Neural cell (in vitro differentiated cells): ENCODE data around the gene KDM1A. TPM values are rescaled to one million over a fixed set of nuclear protein-coding genes. Genes with fewer than 3 reads are reported as not detected.
"Not testable (repeated sequence)": the region's sequence is repeated elsewhere in the genome, so short reads cannot be mapped to it uniquely, and the experiment has no call there.

Experiments
- H2AFZ ChIP-seq: fragments of 200-600, 300-800 bp; sonication (generic), shearing (Covaris generic); 2 replicates; pipeline ENCODE4 v1.6.0; 2014; ENCODE audit warnings: low read depth, mild to moderate bottlenecking, antibody characterized with exemption, low read length, moderate library complexity
- H3F3A ChIP-seq: fragments of 200-600 bp; shearing (Covaris generic); 2 replicates; pipeline ENCODE4 v1.6.1; 2016; ENCODE audit warnings: mild to moderate bottlenecking, moderate library complexity, mixed read lengths, antibody characterized with exemption, low read length; ENCODE audit not compliant: insufficient read depth, poor library complexity, severe bottlenecking
- H3K27ac ChIP-seq: fragments of 200-600, 300-800 bp; sonication (generic), shearing (Covaris generic); 2 replicates; pipeline ENCODE4 v1.5.1; 2014; ENCODE audit warnings: mild to moderate bottlenecking, low read length, moderate library complexity
- H3K27me3 ChIP-seq: fragments of 300-800, 200-600 bp; sonication (generic), shearing (Covaris generic); 2 replicates; pipeline ENCODE4 v1.6.0; 2014; ENCODE audit warnings: mild to moderate bottlenecking, low read depth, low read length, moderate library complexity; ENCODE audit not compliant: insufficient read depth
- H3K36me3 ChIP-seq: fragments of 300-800, 200-600 bp; sonication (generic), shearing (Covaris generic); 2 replicates; pipeline ENCODE4 v1.5.1; 2014; ENCODE audit warnings: mild to moderate bottlenecking, antibody characterized with exemption, low read length, moderate library complexity; ENCODE audit not compliant: insufficient read depth
- H3K4me2 ChIP-seq: fragments of 300-800, 200-600 bp; sonication (generic), shearing (Covaris generic); 2 replicates; pipeline ENCODE4 v1.6.0; 2014; ENCODE audit warnings: mild to moderate bottlenecking, low read length
- H3K4me3 ChIP-seq: fragments of 300-800, 200-600 bp; sonication (generic), shearing (Covaris generic); 2 replicates; pipeline ENCODE4 v1.5.1; 2014; ENCODE audit warnings: mild to moderate bottlenecking, low read length, moderate library complexity
- H3K79me2 ChIP-seq: fragments of 200-600 bp; shearing (Covaris generic); replicated peaks from 2 replicates; pipeline ENCODE4 v1.6.0; 2014; ENCODE audit warnings: mild to moderate bottlenecking, low read length, moderate library complexity; ENCODE audit not compliant: insufficient read depth
- H3K9ac ChIP-seq: fragments of 300-800, 200-600 bp; sonication (generic), shearing (Covaris generic); 2 replicates; pipeline ENCODE4 v1.6.1; 2016; ENCODE audit warnings: mild to moderate bottlenecking, low read length, mixed read lengths
- H3K9me2 ChIP-seq: fragments of 200-600 bp; shearing (Covaris generic); 2 replicates; pipeline ENCODE4 v1.6.1; 2016; ENCODE audit warnings: mild to moderate bottlenecking, low read length, mixed read lengths; ENCODE audit not compliant: insufficient read depth
- H3K9me3 ChIP-seq: fragments of 200-600, 300-800 bp; sonication (generic), shearing (Covaris generic); 2 replicates; pipeline ENCODE4 v1.6.1; 2016; ENCODE audit warnings: mild to moderate bottlenecking, mixed run types, low read length, moderate library complexity, mixed read lengths
- H4K20me1 ChIP-seq: fragments of 200-600 bp; shearing (Covaris generic); 2 replicates; pipeline ENCODE4 v1.6.1; 2016; ENCODE audit warnings: mild to moderate bottlenecking, mixed run types; ENCODE audit not compliant: insufficient read depth
- CTCF ChIP-seq: fragments of 450-650 bp; IDR thresholded peaks from 2 replicates; pipeline ENCODE4 v1.5.1; 2014; ENCODE audit warnings: antibody characterized with exemption, mild to moderate bottlenecking, moderate library complexity; ENCODE audit not compliant: poor library complexity, severe bottlenecking
- EP300 ChIP-seq: fragments of 450-650 bp; conservative IDR thresholded peaks from 2 replicates; pipeline ENCODE4 v1.6.1; 2014; ENCODE audit warnings: antibody characterized with exemption, mild to moderate bottlenecking, moderate library complexity; ENCODE audit not compliant: poor library complexity, severe bottlenecking
- EZH2 ChIP-seq: fragments of 200-600, 300-800 bp; shearing (Covaris generic), sonication (generic); IDR thresholded peaks from 2 replicates; pipeline ENCODE4 v1.6.1; 2014; ENCODE audit warnings: antibody characterized with exemption, low read length, borderline replicate concordance, mild to moderate bottlenecking; ENCODE audit not compliant: insufficient read depth, poor library complexity, severe bottlenecking
- MXI1 ChIP-seq: fragments of 450-650 bp; conservative IDR thresholded peaks from 2 replicates; pipeline ENCODE4 v1.6.1; 2014; ENCODE audit warnings: antibody characterized with exemption, mild to moderate bottlenecking; ENCODE audit not compliant: poor library complexity, severe bottlenecking
- POLR2AphosphoS5 ChIP-seq: IDR thresholded peaks from 2 replicates; pipeline ENCODE4 v1.6.1; 2012
- RAD21 ChIP-seq: fragments of 450-650 bp; conservative IDR thresholded peaks from 2 replicates; pipeline ENCODE4 v1.6.1; 2014; ENCODE audit warnings: antibody characterized with exemption, mild to moderate bottlenecking, moderate library complexity
- SMC3 ChIP-seq: fragments of 450-650 bp; conservative IDR thresholded peaks from 2 replicates; pipeline ENCODE4 v1.6.1; 2014; ENCODE audit warnings: antibody characterized with exemption, mild to moderate bottlenecking, moderate library complexity; ENCODE audit not compliant: poor library complexity
- TAF1 ChIP-seq: IDR thresholded peaks from 2 replicates; pipeline ENCODE4 v1.6.1; 2012; ENCODE audit warnings: low read depth
- polyA plus RNA-seq: library from polyadenylated mRNA; depleted of rRNA; stranded (reverse); fragments of >200 nt; gene quantifications from 2 replicates; pipeline ENCODE4 v1.2.3, GENCODE V29; 2014
- TF ChIP-seq, protein P1 (sequence below): IDR thresholded peaks from 2 replicates; pipeline ENCODE4 v1.6.1; 2012; ENCODE audit warnings: borderline replicate concordance

Gene KDM1A
- polyA plus RNA-seq, 1 donor from 2014 or later = 276 TPM

DNA sequence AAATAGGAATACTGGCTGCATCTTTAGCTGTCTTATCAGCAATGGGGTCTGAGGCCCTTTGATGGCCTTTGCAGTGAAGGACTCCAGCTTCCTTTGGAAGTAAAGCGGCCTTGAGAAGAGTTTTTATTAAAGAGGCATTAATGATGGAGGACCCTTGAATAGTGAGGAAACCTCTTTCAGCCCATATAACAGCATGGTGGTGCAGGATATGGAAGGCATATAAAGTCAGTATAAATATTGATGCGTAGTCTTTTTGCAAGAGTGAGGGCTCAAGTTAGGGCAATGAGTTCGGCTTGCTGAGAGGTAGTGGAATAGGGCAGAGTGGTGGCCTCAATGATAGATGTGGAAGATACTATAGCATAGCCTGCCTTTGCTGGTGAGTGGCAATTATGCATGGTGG, 19.1 kb upstream of the KDM1A start:
- H3K27me3 ChIP-seq, H4K20me1 ChIP-seq, H2AFZ ChIP-seq, H3K4me2 ChIP-seq, H3K79me2 ChIP-seq, H3K27ac ChIP-seq, H3K9me2 ChIP-seq, H3K9me3 ChIP-seq, H3K9ac ChIP-seq, H3K36me3 ChIP-seq, H3K4me3 ChIP-seq, H3F3A ChIP-seq: not testable (repeated sequence)

GRCh38 chr1:23002218-23002617, 17.1 kb upstream of the KDM1A start:
- H3K9ac ChIP-seq, H3F3A ChIP-seq, H3K27me3 ChIP-seq, H3K4me2 ChIP-seq, H3K9me2 ChIP-seq, H3K9me3 ChIP-seq, H2AFZ ChIP-seq, H3K36me3 ChIP-seq, H3K4me3 ChIP-seq, H3K27ac ChIP-seq, H4K20me1 ChIP-seq, H3K79me2 ChIP-seq: not testable (repeated sequence)

GRCh38 chr1:23004112-23004511, 15.2 kb upstream of the KDM1A start:
- no peak overlapping the region for H3K9ac ChIP-seq
- H3K4me3 ChIP-seq = no peak overlapping the region
- H3K9me3 ChIP-seq = no peaks in the 10 kb centered on the region
- H4K20me1 ChIP-seq = no peaks in the 10 kb centered on the region
- no peak overlapping the region for H2AFZ ChIP-seq
- H3K36me3 ChIP-seq = no peaks in the 10 kb centered on the region
- no peaks in the 10 kb centered on the region for H3K27me3 ChIP-seq
- TF ChIP-seq POLR2AphosphoS5 (no peak), MXI1 (no peak), TAF1 (no peak), CTCF (no peak), EP300 (no peak), SMC3 (no peak), RAD21 (no peak), EZH2 (no peak)
- TF ChIP-seq, protein P1, sequence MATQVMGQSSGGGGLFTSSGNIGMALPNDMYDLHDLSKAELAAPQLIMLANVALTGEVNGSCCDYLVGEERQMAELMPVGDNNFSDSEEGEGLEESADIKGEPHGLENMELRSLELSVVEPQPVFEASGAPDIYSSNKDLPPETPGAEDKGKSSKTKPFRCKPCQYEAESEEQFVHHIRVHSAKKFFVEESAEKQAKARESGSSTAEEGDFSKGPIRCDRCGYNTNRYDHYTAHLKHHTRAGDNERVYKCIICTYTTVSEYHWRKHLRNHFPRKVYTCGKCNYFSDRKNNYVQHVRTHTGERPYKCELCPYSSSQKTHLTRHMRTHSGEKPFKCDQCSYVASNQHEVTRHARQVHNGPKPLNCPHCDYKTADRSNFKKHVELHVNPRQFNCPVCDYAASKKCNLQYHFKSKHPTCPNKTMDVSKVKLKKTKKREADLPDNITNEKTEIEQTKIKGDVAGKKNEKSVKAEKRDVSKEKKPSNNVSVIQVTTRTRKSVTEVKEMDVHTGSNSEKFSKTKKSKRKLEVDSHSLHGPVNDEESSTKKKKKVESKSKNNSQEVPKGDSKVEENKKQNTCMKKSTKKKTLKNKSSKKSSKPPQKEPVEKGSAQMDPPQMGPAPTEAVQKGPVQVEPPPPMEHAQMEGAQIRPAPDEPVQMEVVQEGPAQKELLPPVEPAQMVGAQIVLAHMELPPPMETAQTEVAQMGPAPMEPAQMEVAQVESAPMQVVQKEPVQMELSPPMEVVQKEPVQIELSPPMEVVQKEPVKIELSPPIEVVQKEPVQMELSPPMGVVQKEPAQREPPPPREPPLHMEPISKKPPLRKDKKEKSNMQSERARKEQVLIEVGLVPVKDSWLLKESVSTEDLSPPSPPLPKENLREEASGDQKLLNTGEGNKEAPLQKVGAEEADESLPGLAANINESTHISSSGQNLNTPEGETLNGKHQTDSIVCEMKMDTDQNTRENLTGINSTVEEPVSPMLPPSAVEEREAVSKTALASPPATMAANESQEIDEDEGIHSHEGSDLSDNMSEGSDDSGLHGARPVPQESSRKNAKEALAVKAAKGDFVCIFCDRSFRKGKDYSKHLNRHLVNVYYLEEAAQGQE = no peak
- no peak overlapping the region for H3K4me2 ChIP-seq
- no peaks in the 10 kb centered on the region for H3F3A ChIP-seq
- no peak overlapping the region for H3K27ac ChIP-seq
- H3K79me2 ChIP-seq = no peaks in the 10 kb centered on the region
- no peaks in the 10 kb centered on the region for H3K9me2 ChIP-seq

GRCh38 chr1:23004769-23005168, 14.5 kb upstream of the KDM1A start:
- not testable (repeated sequence) for H3K4me2 ChIP-seq, H3K79me2 ChIP-seq, H3K27ac ChIP-seq, H2AFZ ChIP-seq, H3K9me2 ChIP-seq, H3K27me3 ChIP-seq, H3K4me3 ChIP-seq, H3F3A ChIP-seq, H3K9me3 ChIP-seq, H3K36me3 ChIP-seq, H3K9ac ChIP-seq, H4K20me1 ChIP-seq
